GM13976 (cell line): ENCODE measurements around the gene ZDHHC19.
"Not testable (repeated sequence)": the region's sequence is repeated elsewhere in the genome, so short reads cannot be mapped to it uniquely, and the experiment has no call there.

Experiments
- DNase-seq: peaks from one replicate; pipeline ENCODE4 v3.0.0; 2012; ENCODE audit warnings: low spot score
- CTCF ChIP-seq: IDR thresholded peaks from 2 replicates; pipeline ENCODE4 v1.5.1; 2012; ENCODE audit warnings: borderline replicate concordance, mild to moderate bottlenecking; ENCODE audit not compliant: insufficient read depth; ENCODE audit errors: extremely low read depth, missing control alignments, control extremely low read depth
- in situ Hi-C: fragments of 300-500 bp; cut with MboI; formaldehyde crosslinking; loops from one replicate; pipeline ENCODE4 v1.12.0; 2022; ENCODE audit warnings: low sequenced_read_pairs, mixed read lengths, inconsistent platforms; ENCODE audit not compliant: unreplicated experiment

Gene ZDHHC19

DNA sequence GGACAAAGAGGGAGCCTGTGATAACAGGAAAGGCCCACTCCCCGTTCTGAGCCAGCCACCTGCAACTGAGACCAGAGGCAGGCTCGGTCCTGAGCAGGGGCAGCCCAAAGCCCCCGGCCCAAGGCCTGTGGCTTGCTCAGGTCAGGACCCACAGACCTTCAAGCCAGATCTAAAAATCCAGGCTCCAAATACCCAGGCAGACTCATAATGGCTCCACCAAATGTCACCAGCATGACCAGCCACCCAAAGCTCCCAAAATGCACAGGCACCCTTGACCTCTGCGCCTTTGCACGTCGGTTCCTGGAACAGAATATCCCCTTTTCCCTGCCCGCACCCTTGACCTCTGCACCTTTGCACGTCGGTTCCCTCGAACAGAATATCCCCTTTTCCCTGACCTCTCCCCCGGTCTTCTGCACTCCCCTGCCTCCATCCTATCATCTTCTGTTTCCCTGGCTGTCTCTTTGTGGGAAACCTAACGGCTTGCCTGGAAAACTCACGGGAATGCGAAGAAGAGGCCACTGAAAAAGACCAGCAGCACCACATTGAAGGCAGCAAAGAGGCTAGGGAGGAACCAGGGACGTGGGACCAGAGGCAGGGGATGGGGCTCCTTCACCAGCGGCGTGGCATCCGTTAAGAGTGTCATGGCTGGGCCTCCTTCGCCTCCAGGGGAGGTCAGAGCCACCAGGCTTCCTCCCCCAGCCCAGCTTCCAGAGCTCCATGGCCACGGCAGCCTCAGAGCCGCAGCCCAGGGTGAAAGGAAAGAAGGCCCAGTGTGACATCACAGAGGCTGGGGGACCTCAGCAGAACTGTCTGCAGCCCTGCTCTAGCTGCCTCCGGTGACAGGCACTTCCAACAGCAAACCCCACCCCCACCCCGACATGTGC, at the start of gene ZDHHC19:
TSS of gene ZDHHC19 (minus strand) at position 728 of the 884 bp plus-strand sequence. CDS start at position 643, 85 bp downstream.
- TF ChIP-seq CTCF, result no peak
- in situ Hi-C loops, result no loop called here
- no peak for DNase-seq

GRCh38 chr3:196260784-196261183, 49.6 kb upstream of the ZDHHC19 start:
- no peak for DNase-seq
- no peak for TF ChIP-seq CTCF
- in situ Hi-C loops, result no loop called here

DNA sequence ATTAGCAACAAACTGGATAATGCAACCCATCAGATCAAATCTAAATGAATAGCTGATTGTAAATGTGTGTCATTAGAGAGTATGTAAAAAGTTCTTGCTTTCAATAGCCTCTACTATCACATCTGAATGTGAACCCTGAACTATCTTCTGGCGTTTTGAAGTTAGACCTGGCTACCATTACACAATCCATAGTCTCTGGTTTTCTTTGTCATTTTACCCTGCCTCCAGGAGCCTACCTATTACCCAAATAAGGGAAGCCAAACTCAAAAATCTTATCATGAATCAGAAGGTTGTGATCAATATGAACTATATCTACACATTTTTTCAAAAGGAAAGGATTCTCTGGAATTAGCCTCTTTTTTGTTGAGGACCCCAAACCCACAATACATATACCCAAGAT, 44.6 kb upstream of the ZDHHC19 start:
- no peak for TF ChIP-seq CTCF
- in situ Hi-C loops, result loop anchor here (10.0 kb wide), 1 partner anchor 259 kb away; the partner anchor contains the start of gene SMCO1
- no peak for DNase-seq

GRCh38 chr3:196254376-196255283, 43.4 kb upstream of the ZDHHC19 start:
- no peak for TF ChIP-seq CTCF
- in situ Hi-C loops, result loop anchor here (10.0 kb wide), 1 partner anchor 260 kb away; the partner anchor contains the start of gene SMCO1
- DNase-seq, result no peak

GRCh38 chr3:196251918-196252317, 40.7 kb upstream of the ZDHHC19 start:
- TF ChIP-seq CTCF, result no peak
- DNase-seq, result no peak
- in situ Hi-C loops, result loop anchor here (10.0 kb wide), 1 partner anchor 263 kb away; the partner anchor contains the start of gene SMCO1

GRCh38 chr3:196246612-196247308, 35.6 kb upstream of the ZDHHC19 start:
- no peak for TF ChIP-seq CTCF
- DNase-seq, result no peak
- in situ Hi-C loops, result no loop called here

DNA sequence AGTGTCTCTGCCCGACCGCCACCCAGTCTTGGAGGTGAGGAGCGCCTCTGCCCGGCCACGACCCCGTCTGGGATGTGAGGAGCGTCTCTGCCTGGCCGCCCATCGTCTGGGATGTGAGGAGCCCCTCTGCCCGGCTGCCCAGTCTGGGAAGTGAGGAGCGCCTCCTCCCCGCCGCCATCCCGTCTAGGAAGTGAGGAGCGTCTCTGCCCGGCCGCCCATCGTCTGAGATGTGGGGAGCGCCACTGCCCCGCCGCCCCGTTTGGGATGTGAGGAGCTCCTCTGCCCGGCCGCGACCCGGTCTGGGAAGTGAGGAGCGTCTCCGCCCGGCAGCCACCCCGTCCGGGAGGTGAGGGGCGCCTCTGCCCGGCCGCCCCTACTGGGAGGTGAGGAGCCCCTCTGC, 33.0 kb upstream of the ZDHHC19 start:
- DNase-seq, in situ Hi-C loops: not testable (repeated sequence)
